Nephron progenitor cell (in vitro differentiated cells): ENCODE results near the gene KIF26A.
A peak's percentile ranks its signal among the peaks of the same experiment; 100 is the strongest.
"Not testable (repeated sequence)": the region's sequence is repeated elsewhere in the genome, so short reads cannot be mapped to it uniquely, and the experiment has no call there.

Experiments used
- DNase-seq: peaks from one replicate; pipeline ENCODE4 v3.0.0; 2021
- H3K27ac Mint-ChIP-seq: 2 replicates; pipeline ENCODE4 v1.8.0; 2021; ENCODE audit warnings: mild to moderate bottlenecking, moderate library complexity, mixed read lengths
- H3K27me3 Mint-ChIP-seq: 2 replicates; pipeline ENCODE4 v1.8.0; 2021; ENCODE audit warnings: mild to moderate bottlenecking, low read depth, mixed read lengths; ENCODE audit not compliant: poor library complexity
- H3K36me3 Mint-ChIP-seq: 2 replicates; pipeline ENCODE4 v1.8.0; 2021; ENCODE audit warnings: low read depth, mixed read lengths
- H3K4me1 Mint-ChIP-seq: 2 replicates; pipeline ENCODE4 v1.8.0; 2021; ENCODE audit warnings: mixed read lengths
- H3K4me3 Mint-ChIP-seq: 2 replicates; pipeline ENCODE4 v1.8.0; 2021; ENCODE audit warnings: mild to moderate bottlenecking, moderate library complexity, mixed read lengths
- H3K9me3 Mint-ChIP-seq: 2 replicates; pipeline ENCODE4 v1.8.0; 2021; ENCODE audit warnings: mild to moderate bottlenecking, moderate library complexity, mixed read lengths
- CTCF ChIP-seq: fragments of 200-600 bp; sonication (generic); IDR thresholded peaks from 2 replicates; pipeline ENCODE4 v1.5.0; 2021; ENCODE audit warnings: antibody characterized with exemption

Gene KIF26A

DNA sequence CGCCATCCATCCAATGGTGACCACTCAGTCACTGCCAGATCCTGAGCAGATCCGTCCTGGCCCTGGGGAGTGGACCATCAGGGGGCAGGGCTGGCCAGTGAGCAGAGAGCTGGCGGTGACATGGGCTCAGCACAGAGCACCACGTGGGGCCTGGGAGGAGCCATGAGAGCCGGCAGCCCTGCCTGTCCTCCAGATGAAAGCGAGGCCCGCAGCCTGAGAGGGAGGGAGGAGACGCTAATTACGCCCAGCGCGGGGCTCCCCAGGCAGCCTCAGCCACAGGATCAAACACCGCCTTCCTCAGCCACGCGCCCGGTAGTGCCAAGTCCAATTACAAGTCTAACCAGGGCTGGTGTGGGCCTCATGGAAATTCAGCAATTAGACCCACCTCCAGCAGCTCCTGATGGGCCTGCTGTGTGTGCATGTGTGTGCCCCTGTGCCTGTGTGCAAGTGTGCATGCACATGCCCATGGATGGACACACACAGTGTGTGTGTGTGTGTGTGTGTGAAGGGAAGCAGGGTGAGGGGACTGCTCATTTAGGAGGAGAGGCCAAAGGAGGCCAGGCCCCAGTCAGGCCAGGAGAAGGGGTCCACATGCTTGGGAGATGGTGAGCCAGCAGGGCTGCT, 68.0 kb downstream of the KIF26A start:
- Mint-ChIP-seq H3K27me3 (peaks cover 62% of the 10 kb centered on the region), H3K9me3 (no peaks in the 10 kb centered on the region), H3K27ac (no peak overlapping the region), H3K4me1 (peaks cover 28% of the 10 kb centered on the region), H3K4me3 (no peak overlapping the region), H3K36me3 (no peaks in the 10 kb centered on the region)
- DNase-seq: peak; percentile 76
- no peak for TF ChIP-seq CTCF

DNA sequence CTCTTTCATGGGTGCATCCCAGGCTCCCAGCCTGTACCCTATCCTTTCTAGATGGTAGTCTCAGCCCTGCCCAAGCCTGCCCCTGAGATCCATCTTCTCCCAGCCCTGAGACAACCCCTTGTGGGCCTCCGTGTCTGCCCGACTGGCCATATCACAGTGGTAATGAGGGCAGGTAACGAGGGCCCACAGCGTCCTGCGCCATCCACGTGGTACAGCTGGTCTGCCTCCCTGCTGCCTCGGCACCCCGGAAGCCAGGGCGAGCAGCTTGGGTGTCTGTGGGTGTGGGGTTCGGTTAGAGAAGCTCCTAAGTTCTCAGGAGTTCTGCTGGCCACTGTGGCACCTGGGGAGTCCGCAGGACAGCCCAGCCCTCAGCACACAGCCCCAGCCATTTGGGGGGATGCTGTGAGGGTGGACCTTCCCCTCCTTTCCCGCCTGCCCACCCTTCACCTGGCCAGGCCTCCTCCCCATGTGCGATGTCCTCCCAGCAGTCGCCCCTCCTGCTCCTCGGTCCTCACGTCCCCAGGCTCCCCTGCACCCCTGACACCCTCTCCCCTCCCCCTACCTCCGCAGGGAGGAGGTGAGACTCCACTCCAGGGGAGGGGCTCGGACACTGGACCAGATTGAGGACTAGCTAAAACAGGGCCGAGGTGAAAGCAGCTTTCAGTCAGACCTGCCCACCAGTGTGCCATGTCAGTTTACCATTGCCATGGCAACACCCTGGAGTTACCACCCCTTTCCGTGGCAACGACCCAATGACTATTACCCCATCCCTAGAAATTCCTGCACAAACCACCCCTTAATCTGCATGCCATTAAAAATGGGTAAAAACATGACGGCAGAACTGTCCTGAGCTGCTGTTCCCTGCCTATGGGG, 69.0 kb downstream of the KIF26A start:
- Mint-ChIP-seq H3K9me3 (no peaks in the 10 kb centered on the region), H3K36me3 (no peaks in the 10 kb centered on the region), H3K4me3 (no peak overlapping the region), H3K4me1 (peaks cover 32% of the 10 kb centered on the region), H3K27me3 (peaks cover 62% of the 10 kb centered on the region), H3K27ac (no peak overlapping the region)
- no peak for TF ChIP-seq CTCF
- DNase-seq: no peak

DNA sequence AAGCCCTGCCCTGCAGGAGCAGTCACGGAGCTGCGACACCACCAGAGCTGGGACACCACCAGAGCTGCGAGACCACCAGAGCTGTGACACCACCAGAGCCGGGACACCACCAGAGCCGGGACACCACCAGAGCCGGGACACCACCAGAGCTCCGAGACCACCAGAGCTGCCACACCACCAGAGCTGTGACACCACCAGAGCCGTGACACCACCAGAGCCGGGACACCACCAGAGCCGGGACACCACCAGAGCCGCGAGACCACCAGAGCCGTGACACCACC, 69.6 kb downstream of the KIF26A start:
- not testable (repeated sequence) for H3K36me3 Mint-ChIP-seq, H3K9me3 Mint-ChIP-seq, DNase-seq, H3K27ac Mint-ChIP-seq, H3K4me3 Mint-ChIP-seq
- H3K27me3 Mint-ChIP-seq: peaks cover 56% of the 10 kb centered on the region
- peaks cover 26% of the 10 kb centered on the region for H3K4me1 Mint-ChIP-seq

DNA sequence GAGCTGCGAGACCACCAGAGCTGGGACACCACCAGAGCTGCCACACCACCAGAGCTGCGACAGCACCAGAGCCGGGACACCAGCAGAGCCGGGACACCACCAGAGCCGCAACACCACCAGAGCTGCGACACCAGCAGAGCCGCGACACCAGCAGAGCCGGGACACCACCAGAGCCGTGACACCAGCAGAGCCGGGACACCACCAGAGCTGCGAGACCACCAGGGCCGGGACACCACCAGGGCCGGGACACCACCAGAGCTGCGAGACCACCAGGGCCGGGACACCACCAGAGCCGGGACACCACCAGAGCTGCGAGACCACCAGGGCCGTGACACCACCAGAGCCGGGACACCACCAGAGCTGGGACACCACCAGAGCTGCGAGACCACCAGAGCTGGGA, 69.9 kb downstream of the KIF26A start:
- not testable (repeated sequence) for DNase-seq, H3K4me3 Mint-ChIP-seq, H3K9me3 Mint-ChIP-seq, H3K36me3 Mint-ChIP-seq, H3K27ac Mint-ChIP-seq
- peaks cover 26% of the 10 kb centered on the region for H3K4me1 Mint-ChIP-seq
- peaks cover 59% of the 10 kb centered on the region for H3K27me3 Mint-ChIP-seq

GRCh38 chr14:104209071-104209470, 70.7 kb downstream of the KIF26A start:
- Mint-ChIP-seq H3K4me1 (peaks cover 26% of the 10 kb centered on the region), H3K27me3 (peaks cover 66% of the 10 kb centered on the region)
- not testable (repeated sequence) for H3K4me3 Mint-ChIP-seq, DNase-seq, H3K9me3 Mint-ChIP-seq, H3K36me3 Mint-ChIP-seq, H3K27ac Mint-ChIP-seq

DNA sequence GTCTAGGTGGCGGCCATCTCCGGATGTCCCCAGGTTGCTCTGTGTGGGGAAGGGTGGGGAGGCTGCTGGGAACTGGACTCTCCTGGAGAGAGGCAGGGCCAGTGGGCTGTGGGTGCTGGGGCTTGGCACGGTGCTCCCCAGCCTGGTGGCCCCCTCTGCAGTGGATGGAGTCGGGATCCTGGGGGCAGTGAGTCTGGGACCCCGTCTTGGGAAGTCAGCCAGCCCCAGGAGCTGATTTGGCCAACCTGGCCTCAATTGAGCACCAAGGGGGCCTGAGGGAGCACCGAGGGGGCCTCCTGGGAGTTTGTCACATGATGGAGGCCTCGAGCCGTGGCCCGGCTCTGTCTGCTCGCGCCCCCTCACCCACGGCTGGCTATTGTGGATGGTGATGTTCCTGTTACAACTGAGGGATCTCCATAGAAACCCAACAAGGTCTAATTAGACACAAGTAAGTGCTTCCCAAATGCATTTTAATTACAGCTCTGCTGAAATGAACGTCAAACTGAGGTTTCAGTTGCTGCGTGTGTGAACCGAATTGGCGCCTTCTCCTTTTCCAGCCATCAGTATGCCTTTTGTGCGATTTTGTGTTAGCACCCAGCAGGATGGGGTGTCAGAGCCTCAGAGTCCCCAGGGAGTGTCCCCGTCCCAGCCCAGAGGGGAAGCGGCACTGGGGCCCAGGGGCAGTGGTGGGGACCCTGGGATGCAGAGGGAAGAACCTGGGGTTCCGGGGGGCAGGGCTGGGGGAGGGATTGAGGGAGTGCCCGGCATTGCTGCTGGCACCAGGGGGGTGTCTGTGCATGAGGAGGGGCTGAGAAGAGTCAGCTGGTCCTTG, 71.8 kb downstream of the KIF26A start:
- TF ChIP-seq CTCF: no peak
- Mint-ChIP-seq H3K4me3 (no peak overlapping the region), H3K36me3 (no peaks in the 10 kb centered on the region), H3K27ac (no peak overlapping the region), H3K9me3 (no peaks in the 10 kb centered on the region), H3K27me3 (peaks cover 72% of the 10 kb centered on the region), H3K4me1 (peaks cover 26% of the 10 kb centered on the region)
- DNase-seq: no peak

- Mint-ChIP-seq H3K4me1 (peaks cover 21% of the 10 kb centered on the region), H3K4me3 (no peak overlapping the region), H3K27ac (no peak overlapping the region), H3K9me3 (no peaks in the 10 kb centered on the region), H3K36me3 (no peaks in the 10 kb centered on the region), H3K27me3 (peaks cover 67% of the 10 kb centered on the region)
- DNase-seq: no peak
- TF ChIP-seq CTCF: no peak
Measured at GRCh38 chr14:104210817-104211195, 72.4 kb downstream of the KIF26A start.
